GM19238 (cell line): ENCODE results near the gene SNAPC4.
"Not testable (repeated sequence)": the region's sequence is repeated elsewhere in the genome, so short reads cannot be mapped to it uniquely, and the experiment has no call there.

Experiments
- DNase-seq: peaks from one replicate; pipeline ENCODE4 v3.0.0; 2011; ENCODE audit warnings: low spot score; ENCODE audit not compliant: insufficient read length

The SNAPC4 gene

DNA sequence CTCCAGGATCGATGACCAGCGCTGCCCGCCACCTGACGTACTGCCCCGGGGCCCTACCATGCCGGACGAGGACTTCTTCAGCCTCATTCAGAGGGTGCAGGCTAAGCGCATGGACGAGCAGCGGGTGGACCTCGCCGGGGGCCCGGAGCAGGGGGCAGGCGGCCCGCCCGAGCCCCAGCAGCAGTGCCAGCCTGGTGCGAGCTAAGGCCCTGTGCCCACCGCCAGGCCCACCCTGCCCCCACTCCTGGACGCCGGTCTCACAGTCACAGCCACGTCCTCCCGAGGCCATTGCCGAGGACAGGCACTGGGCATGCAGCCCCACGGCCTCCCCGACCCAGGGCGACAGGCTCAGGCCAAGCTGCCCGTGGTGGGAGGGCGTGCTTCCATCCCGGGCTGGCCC, 42.0 kb downstream of the SNAPC4 start:
- no peak for DNase-seq

DNA sequence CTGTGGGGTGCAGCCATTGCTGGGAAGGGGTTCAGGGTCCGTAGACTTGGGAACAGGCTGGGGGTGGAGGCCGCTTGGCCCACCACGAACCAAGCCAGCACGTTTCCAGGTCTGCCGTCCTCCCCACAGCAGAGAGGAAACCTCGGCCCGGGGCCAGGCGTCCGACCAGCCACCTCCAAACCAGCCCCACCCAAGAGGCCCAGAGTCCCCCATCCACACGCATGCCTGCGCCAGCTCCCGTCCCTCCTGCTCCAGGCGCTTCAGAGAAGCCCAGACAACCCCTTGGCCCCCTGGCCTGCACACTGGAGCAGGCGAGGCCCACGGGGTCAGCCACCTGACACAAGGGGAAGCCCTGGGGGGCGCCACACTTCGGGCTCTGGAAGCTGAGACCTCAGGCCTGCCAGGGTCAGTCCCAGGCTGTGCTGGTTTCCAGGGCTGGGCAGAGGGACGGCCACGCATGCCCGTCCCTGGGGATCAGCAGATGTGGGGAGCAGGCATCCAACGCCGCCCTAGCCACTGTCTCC, 42.7 kb downstream of the SNAPC4 start:
- no peak for DNase-seq

DNA sequence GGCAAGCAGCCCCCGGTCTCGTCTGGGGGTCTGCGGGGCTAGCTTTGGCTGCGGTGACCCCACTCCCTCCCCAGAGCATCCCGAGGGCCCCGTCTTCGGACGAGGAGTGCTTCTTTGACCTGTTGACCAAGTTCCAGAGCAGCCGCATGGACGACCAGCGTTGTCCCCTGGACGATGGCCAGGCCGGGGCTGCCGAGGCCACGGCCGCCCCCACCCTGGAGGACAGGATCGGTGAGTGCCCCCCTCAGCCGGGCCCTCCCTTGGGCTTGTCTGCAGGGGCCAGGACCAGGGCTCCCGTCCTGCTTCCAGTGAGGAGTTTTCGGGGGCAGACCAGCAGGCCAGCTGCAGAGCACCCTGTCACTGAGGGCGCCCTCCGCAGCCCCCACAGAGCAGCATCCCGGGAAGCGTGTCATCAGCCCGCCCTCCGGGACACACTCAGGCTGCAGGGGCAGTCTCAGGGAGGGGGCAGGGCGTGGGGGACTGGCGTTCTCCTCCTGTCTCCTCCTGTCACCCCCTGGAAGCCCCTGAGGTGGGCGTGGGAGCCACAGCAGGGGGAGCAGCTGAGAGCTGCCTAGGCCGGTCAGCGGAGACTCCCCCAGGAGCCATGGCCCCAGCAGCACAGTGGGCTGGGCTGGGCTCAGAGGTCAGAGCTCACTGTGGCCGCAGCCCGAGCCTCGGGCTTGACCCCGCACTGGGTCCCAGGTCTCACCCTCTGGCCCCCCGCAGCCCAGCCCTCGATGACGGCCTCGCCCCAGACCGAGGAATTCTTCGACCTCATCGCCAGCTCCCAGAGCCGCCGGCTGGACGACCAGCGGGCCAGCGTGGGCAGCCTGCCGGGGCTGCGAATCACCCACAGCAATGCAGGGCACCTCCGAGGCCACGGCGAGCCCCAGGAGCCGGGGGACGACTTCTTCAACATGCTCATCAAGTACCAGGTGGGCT, 44.1 kb downstream of the SNAPC4 start:
- DNase-seq = no peak

GRCh38 chr9:136354592-136355085, 45.3 kb downstream of the SNAPC4 start:
- no peak for DNase-seq

- no peak for DNase-seq
These were observed 46.0 kb downstream of the SNAPC4 start for GRCh38 chr9:136353757-136354488.

DNA sequence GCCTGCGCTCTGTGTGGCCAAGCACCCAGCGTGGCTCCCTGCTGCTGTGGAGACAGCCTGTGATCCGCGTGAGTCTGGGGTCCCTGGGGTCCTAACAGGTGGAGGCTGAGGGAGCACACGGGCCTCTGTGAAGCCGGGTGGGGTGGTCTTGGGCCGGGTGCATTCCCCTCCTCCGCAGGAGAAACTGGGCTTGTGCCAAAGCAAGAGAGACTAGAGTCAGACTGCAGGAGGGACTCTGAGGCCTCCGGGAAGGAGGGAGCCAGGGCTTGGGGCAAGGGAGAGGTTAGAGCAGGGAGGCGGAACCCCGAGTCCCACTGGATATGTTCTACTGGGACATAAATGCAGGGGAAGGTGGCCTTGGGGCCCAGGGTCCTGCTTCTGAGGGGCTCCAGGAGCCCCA, 46.9 kb downstream of the SNAPC4 start:
- no peak for DNase-seq

GRCh38 chr9:136352682-136353081, 47.3 kb downstream of the SNAPC4 start:
- DNase-seq = no peak

DNA sequence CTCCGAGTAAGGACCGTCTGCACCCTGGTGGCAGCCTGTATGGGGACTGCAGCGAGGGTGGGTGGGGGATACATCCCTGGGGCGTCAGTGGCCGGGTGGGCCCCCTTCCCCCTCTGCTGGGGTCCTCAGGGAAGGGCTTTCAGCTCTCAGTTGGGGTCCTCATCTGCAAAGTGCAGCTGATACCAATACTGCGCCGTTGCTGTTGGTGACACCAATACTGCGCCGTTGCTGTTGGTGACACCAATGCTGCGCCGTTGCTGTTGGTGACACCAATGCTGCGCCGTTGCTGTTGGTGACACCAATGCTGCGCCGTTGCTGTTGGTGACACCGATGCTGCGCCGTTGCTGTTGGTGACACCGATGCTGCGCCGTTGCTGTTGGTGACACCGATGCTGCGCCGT, 48.1 kb downstream of the SNAPC4 start:
- not testable (repeated sequence) for DNase-seq

GRCh38 chr9:136351252-136351800, 48.6 kb downstream of the SNAPC4 start:
- no peak for DNase-seq
